Measurements from ENCODE around the gene TRPM2.

DNA sequence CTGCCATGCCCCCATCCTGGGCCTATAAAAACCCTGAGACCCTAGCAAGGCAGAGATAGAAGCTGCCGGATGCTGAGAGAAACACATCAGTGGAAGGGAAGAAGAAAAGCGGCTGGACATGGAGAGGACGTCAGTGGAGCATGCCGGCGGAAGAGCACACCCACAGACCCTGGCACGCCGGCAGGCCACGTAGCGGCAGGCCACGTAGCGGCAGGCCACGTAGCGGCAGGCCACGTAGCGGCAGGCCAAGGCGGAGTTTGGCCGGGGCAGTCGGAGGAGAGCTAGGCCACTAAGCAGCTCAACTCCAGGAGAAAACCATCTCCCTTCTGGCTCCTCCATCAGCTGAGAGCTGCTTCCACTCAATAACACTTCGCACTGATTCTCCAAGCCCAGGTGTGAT lies 137.0 kb downstream of the TRPM2 start:
- TF ChIP-seq, protein P1, sequence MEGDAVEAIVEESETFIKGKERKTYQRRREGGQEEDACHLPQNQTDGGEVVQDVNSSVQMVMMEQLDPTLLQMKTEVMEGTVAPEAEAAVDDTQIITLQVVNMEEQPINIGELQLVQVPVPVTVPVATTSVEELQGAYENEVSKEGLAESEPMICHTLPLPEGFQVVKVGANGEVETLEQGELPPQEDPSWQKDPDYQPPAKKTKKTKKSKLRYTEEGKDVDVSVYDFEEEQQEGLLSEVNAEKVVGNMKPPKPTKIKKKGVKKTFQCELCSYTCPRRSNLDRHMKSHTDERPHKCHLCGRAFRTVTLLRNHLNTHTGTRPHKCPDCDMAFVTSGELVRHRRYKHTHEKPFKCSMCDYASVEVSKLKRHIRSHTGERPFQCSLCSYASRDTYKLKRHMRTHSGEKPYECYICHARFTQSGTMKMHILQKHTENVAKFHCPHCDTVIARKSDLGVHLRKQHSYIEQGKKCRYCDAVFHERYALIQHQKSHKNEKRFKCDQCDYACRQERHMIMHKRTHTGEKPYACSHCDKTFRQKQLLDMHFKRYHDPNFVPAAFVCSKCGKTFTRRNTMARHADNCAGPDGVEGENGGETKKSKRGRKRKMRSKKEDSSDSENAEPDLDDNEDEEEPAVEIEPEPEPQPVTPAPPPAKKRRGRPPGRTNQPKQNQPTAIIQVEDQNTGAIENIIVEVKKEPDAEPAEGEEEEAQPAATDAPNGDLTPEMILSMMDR (IDR thresholded peaks at IDR 0.05), result no peak
- no peak for TF ChIP-seq POLR2A (IDR thresholded peaks at IDR 0.05)
